ENCODE measurements around the gene SSX7. TPM values are rescaled to one million over a fixed set of nuclear protein-coding genes. Genes with fewer than 3 reads are reported as not detected.
"Not testable (repeated sequence)": the region's sequence is repeated elsewhere in the genome, so short reads cannot be mapped to it uniquely, and the experiment has no call there.

SSX7 gene, protein sequence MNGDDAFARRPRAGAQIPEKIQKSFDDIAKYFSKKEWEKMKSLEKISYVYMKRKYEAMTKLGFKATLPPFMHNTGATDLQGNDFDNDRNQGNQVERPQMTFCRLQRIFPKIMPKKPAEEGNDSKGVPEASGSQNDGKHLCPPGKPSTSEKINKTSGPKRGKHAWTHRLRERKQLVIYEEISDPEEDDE
- total RNA-seq: not detected in 2 replicates
- long read RNA-seq: 0 reads

DNA sequence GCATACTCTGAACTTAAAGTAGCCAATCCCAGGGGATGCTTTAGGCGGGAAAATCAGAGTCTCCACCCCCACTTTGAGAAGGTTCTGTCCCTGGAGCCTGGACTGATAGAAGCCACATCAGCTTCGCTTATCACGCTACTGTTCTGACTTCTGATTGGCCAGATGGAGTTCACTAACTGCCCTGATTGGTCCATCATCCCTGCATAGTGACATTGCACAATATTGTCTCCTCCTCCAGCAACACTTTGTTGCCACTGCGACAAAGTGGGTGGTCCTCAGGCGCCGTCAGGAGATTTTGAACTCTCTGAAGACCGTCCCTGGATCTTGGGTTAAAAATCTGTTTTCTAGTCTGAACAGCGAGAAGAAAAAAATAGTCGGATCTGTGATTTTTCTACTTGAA lies at the start of gene SSX7:
Gene SSX7, minus strand, starts transcription at position 101 of the 400 bp plus-strand sequence. CDS start 1,428 bp downstream, outside the sequence.
- not testable (repeated sequence) for H3K36me3 Mint-ChIP-seq (ENCODE audit: unreplicated experiment); H3K9me3 Mint-ChIP-seq (ENCODE audit: unreplicated experiment); H3K4me1 Mint-ChIP-seq (ENCODE audit: unreplicated experiment); H3K27me3 Mint-ChIP-seq (ENCODE audit: unreplicated experiment); H3K27ac Mint-ChIP-seq (ENCODE audit: unreplicated experiment); DNase-seq (ENCODE audit: extremely low spot score, unreplicated experiment); H3K4me3 Mint-ChIP-seq (ENCODE audit: unreplicated experiment)

DNA sequence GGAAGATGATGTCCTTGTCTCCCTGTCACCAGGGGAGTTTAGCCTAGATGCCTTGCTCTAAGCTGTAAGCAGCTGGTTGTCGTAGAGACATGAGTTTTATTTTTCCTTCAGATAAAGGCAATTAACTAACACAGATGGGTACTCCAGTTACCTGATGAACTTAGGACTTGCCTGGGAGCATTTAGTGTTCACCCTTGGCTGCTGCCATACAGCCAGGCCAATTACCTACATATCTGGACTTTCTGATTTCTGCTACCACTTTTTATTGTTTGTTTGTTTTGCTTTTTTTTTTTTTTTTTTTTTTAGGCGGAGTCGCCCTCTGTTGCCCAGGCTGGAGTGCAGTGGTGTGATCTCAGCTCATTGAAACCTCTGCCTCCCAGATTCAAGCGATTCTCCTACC lies 37.3 kb upstream of the SSX7 start:
- not testable (repeated sequence) for H3K4me3 Mint-ChIP-seq (ENCODE audit: unreplicated experiment); DNase-seq (ENCODE audit: extremely low spot score, unreplicated experiment); H3K36me3 Mint-ChIP-seq (ENCODE audit: unreplicated experiment); H3K27ac Mint-ChIP-seq (ENCODE audit: unreplicated experiment); H3K27me3 Mint-ChIP-seq (ENCODE audit: unreplicated experiment); H3K4me1 Mint-ChIP-seq (ENCODE audit: unreplicated experiment); H3K9me3 Mint-ChIP-seq (ENCODE audit: unreplicated experiment)

GRCh38 chrX:52662218-52662617 lies 7.5 kb upstream of the SSX7 start:
- not testable (repeated sequence) for H3K27me3 Mint-ChIP-seq (ENCODE audit: unreplicated experiment); H3K9me3 Mint-ChIP-seq (ENCODE audit: unreplicated experiment); DNase-seq (ENCODE audit: extremely low spot score, unreplicated experiment); H3K4me1 Mint-ChIP-seq (ENCODE audit: unreplicated experiment); H3K4me3 Mint-ChIP-seq (ENCODE audit: unreplicated experiment); H3K27ac Mint-ChIP-seq (ENCODE audit: unreplicated experiment); H3K36me3 Mint-ChIP-seq (ENCODE audit: unreplicated experiment)

DNA sequence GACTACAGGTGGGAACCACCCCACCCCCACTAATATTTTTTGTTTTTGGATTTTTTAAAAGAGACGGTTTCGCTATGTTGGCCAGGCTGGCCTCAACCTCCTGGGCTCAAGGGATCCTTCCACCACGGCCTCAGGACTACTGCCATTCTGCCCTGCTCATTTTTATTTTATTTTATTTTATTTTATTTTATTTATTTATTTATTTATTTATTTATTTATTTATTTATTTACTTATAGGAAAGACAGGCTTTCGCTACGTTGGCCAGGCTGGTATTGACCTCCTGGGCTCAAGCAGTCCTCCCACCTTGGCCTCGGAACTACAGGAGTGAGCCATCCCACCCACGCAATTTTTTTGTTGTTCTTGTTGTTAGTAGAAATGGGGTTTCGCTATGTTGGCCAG lies 775 bp upstream of the SSX7 start:
- not testable (repeated sequence) for H3K36me3 Mint-ChIP-seq (ENCODE audit: unreplicated experiment); H3K9me3 Mint-ChIP-seq (ENCODE audit: unreplicated experiment); DNase-seq (ENCODE audit: extremely low spot score, unreplicated experiment); H3K4me1 Mint-ChIP-seq (ENCODE audit: unreplicated experiment); H3K27me3 Mint-ChIP-seq (ENCODE audit: unreplicated experiment); H3K4me3 Mint-ChIP-seq (ENCODE audit: unreplicated experiment); H3K27ac Mint-ChIP-seq (ENCODE audit: unreplicated experiment)

DNA sequence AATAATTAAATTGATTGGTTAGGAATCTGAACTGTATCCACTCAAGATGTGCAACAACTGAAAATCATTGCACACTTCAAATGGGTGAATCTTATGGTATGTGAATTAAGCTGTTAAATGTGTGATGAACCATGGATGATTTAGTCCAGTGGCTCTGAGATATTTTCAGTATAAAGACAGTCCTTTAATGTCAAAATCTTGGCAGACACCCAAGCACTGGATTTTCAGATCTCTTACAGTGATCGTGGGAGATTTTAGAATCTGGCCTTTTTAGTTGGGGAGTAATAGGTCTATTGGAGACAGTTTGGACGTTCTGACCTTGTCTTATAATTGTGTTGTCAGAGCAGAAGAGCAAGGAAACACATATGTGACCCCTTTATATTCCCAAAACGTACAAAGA lies 4.0 kb downstream of the SSX7 start:
- H3K4me3 Mint-ChIP-seq (ENCODE audit: unreplicated experiment); H3K27ac Mint-ChIP-seq (ENCODE audit: unreplicated experiment); H3K4me1 Mint-ChIP-seq (ENCODE audit: unreplicated experiment); H3K27me3 Mint-ChIP-seq (ENCODE audit: unreplicated experiment); DNase-seq (ENCODE audit: extremely low spot score, unreplicated experiment); H3K36me3 Mint-ChIP-seq (ENCODE audit: unreplicated experiment): not testable (repeated sequence)
- peaks cover 12% of the 10 kb centered on the region for H3K9me3 Mint-ChIP-seq (ENCODE audit: unreplicated experiment)

GRCh38 chrX:52648956-52649355 lies 5.7 kb downstream of the SSX7 start:
- not testable (repeated sequence) for H3K4me1 Mint-ChIP-seq (ENCODE audit: unreplicated experiment); DNase-seq (ENCODE audit: extremely low spot score, unreplicated experiment); H3K4me3 Mint-ChIP-seq (ENCODE audit: unreplicated experiment); H3K27me3 Mint-ChIP-seq (ENCODE audit: unreplicated experiment); H3K27ac Mint-ChIP-seq (ENCODE audit: unreplicated experiment); H3K36me3 Mint-ChIP-seq (ENCODE audit: unreplicated experiment)
- H3K9me3 Mint-ChIP-seq (ENCODE audit: unreplicated experiment): peaks cover 15% of the 10 kb centered on the region

DNA sequence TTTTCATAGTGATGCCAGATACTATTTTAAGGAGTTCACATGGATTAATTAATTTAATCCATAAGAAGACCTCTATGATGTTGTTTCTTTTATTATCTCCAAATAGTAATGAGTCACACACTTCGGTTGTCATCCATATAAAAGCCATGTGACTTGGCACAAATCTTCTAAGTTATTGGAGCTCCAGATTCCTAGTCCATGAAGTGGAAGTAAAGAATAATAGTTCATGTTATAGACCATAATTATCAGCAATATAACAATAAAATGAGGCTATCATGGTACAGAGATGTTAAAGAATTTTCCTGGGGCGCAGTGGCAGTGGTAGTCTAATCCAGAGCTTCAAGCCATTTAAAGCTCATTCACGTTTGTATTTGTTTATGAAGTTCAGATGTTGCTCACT lies 26.2 kb downstream of the SSX7 start:
- not testable (repeated sequence) for H3K27me3 Mint-ChIP-seq (ENCODE audit: unreplicated experiment); H3K36me3 Mint-ChIP-seq (ENCODE audit: unreplicated experiment); DNase-seq (ENCODE audit: extremely low spot score, unreplicated experiment); H3K4me3 Mint-ChIP-seq (ENCODE audit: unreplicated experiment); H3K9me3 Mint-ChIP-seq (ENCODE audit: unreplicated experiment); H3K27ac Mint-ChIP-seq (ENCODE audit: unreplicated experiment); H3K4me1 Mint-ChIP-seq (ENCODE audit: unreplicated experiment)

GRCh38 chrX:52620661-52621060 lies 34.0 kb downstream of the SSX7 start:
- not testable (repeated sequence) for DNase-seq (ENCODE audit: extremely low spot score, unreplicated experiment); H3K36me3 Mint-ChIP-seq (ENCODE audit: unreplicated experiment); H3K4me1 Mint-ChIP-seq (ENCODE audit: unreplicated experiment); H3K9me3 Mint-ChIP-seq (ENCODE audit: unreplicated experiment); H3K4me3 Mint-ChIP-seq (ENCODE audit: unreplicated experiment); H3K27ac Mint-ChIP-seq (ENCODE audit: unreplicated experiment); H3K27me3 Mint-ChIP-seq (ENCODE audit: unreplicated experiment)

DNA sequence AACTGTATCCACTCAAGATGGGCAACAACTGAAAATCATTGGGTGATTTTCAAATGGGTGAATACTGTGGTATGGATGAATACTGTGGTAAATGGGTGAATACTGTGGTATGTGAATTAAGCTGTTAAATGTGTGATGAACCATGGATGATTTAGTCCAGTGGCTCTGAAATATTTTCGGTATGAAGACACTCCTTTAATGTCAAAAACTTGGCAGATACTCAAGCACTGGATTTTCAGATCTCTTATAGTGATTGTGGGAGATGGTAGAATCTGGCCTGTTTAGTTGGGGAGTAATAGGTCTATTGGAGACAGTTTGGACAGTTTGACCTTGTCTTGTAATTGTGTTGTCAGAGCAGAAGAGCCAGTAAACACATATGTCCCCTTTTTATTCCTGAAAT lies 45.7 kb downstream of the SSX7 start:
- TF ChIP-seq, protein P1, sequence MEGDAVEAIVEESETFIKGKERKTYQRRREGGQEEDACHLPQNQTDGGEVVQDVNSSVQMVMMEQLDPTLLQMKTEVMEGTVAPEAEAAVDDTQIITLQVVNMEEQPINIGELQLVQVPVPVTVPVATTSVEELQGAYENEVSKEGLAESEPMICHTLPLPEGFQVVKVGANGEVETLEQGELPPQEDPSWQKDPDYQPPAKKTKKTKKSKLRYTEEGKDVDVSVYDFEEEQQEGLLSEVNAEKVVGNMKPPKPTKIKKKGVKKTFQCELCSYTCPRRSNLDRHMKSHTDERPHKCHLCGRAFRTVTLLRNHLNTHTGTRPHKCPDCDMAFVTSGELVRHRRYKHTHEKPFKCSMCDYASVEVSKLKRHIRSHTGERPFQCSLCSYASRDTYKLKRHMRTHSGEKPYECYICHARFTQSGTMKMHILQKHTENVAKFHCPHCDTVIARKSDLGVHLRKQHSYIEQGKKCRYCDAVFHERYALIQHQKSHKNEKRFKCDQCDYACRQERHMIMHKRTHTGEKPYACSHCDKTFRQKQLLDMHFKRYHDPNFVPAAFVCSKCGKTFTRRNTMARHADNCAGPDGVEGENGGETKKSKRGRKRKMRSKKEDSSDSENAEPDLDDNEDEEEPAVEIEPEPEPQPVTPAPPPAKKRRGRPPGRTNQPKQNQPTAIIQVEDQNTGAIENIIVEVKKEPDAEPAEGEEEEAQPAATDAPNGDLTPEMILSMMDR (IDR thresholded peaks at IDR 0.05): no peak
- Mint-ChIP-seq H3K9me3 (ENCODE audit: unreplicated experiment) (peaks cover 4% of the 10 kb centered on the region), H3K27ac (ENCODE audit: unreplicated experiment) (no peak overlapping the region), H3K4me1 (ENCODE audit: unreplicated experiment) (no peaks in the 10 kb centered on the region), H3K4me3 (ENCODE audit: unreplicated experiment) (no peak overlapping the region), H3K27me3 (ENCODE audit: unreplicated experiment) (no peaks in the 10 kb centered on the region), H3K36me3 (ENCODE audit: unreplicated experiment) (no peaks in the 10 kb centered on the region)
- no peak for DNase-seq (ENCODE audit: extremely low spot score, unreplicated experiment)

DNA sequence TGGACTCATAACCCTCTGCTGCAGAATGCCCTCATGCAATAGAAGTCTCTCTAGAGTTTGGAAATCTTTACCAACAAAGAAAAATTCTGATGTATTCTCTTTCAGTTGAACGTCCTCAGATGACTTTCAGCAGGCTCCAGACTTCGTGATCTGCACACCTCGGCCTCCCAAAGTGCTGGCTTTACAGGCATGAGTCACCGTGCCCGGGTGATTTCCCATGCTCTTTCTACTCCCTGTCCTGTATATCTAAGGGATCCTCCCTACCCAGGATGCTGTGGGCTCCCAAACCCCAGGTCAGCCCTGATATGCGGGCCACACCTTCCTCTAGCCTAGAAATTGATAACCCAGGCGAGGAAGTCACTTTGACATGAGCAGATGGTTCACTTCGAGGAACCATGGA lies 51.5 kb downstream of the SSX7 start:
- H3K27me3 Mint-ChIP-seq (ENCODE audit: unreplicated experiment); H3K27ac Mint-ChIP-seq (ENCODE audit: unreplicated experiment); H3K9me3 Mint-ChIP-seq (ENCODE audit: unreplicated experiment); H3K4me1 Mint-ChIP-seq (ENCODE audit: unreplicated experiment); DNase-seq (ENCODE audit: extremely low spot score, unreplicated experiment); H3K4me3 Mint-ChIP-seq (ENCODE audit: unreplicated experiment); H3K36me3 Mint-ChIP-seq (ENCODE audit: unreplicated experiment): not testable (repeated sequence)
